Lower leg skin (tissue), 4 donors: ENCODE measurements around the gene ELOVL3. TPM values are rescaled to one million over a fixed set of nuclear protein-coding genes. Genes with fewer than 3 reads are reported as not detected.
"Not testable (repeated sequence)": the region's sequence is repeated elsewhere in the genome, so short reads cannot be mapped to it uniquely, and the experiment has no call there.

Experiments used
- DNase-seq, 2 donors: peaks; one replicate each; pipeline ENCODE4 v3.0.0-alpha.2; 2019; ENCODE audit warnings: low spot score in 2 of 2
- H3K4me3 ChIP-seq: fragments of 200-600 bp; sonication (generic); 2 replicates; pipeline ENCODE4 v1.5.1; 2017; ENCODE audit warnings: mild to moderate bottlenecking, low read depth; ENCODE audit not compliant: poor library complexity, severe bottlenecking
- CTCF ChIP-seq, 3 donors: fragments of 450-650 bp; IDR thresholded peaks; one replicate each; pipeline ENCODE4 v1.5.1; 2016; ENCODE audit warnings: antibody characterized with exemption in 3 of 3, mild to moderate bottlenecking in 3 of 3, moderate library complexity in 2 of 3
- POLR2A ChIP-seq, 2 donors: fragments of 450-650 bp; IDR thresholded peaks; one replicate each; pipeline ENCODE4 v1.6.1; 2016 to 2017; ENCODE audit warnings: antibody characterized with exemption in 2 of 2, mild to moderate bottlenecking in 1 of 2, moderate library complexity in 1 of 2
- WGBS, 2 donors: methylation state at CpG; one replicate each; pipeline ENCODE4 v1.1.5; 2018; 5-methylcytosine and 5-hydroxymethylcytosine counted together
- intact Hi-C: fragments of 100-400 bp; cut with DNase I; formaldehyde crosslinking; loops from one replicate; pipeline ENCODE4 v1.15.0; 2023; ENCODE audit warnings: low total_unique reads
- total RNA-seq, 4 donors: library from RNA; depleted of rRNA; stranded (reverse); fragments of >200 nt; gene quantifications; one replicate each; pipeline ENCODE4 v1.1.0, GENCODE V29; 2016

The ELOVL3 gene
- total RNA-seq = 100 to 1,000 TPM in 1 of 4 donors, 10 to 100 TPM in 1, 1 to 10 TPM in 2; 2.5 to 106 (median 29.8) TPM

- TF ChIP-seq POLR2A (IDR thresholded peaks at IDR 0.05) (no peak), CTCF (IDR thresholded peaks at IDR 0.05) (no peak)
- peak; percentile 92 to 98 for DNase-seq
- 6 to 7% methylated on average over 46 to 47 of the region's 47 CpGs for WGBS, 2 donors
- intact Hi-C loops = no loop called here
- H3K4me3 ChIP-seq = no peak within 1 kb of the TSS
Measured at GRCh38 chr10:102225646-102226541, at the start of gene ELOVL3. ELOVL3 (plus strand) TSS chr10:102226299; CDS start chr10:102226549, 250 bp downstream.

- TF ChIP-seq CTCF (IDR thresholded peaks at IDR 0.05) (no peak), POLR2A (IDR thresholded peaks at IDR 0.05) (no peak)
- no peak overlapping the region for H3K4me3 ChIP-seq
- WGBS, 2 donors = 89 to 90% methylated on average over 2 of the region's 2 CpGs
- DNase-seq = no peak
- intact Hi-C loops = no loop called here
Measured at GRCh38 chr10:102184606-102185005, 41.5 kb upstream of the ELOVL3 start.

- no peak overlapping the region for H3K4me3 ChIP-seq
- DNase-seq = peak in 1 of 2 donors; percentile 31
- no peak for TF ChIP-seq POLR2A (IDR thresholded peaks at IDR 0.05)
- TF ChIP-seq CTCF (IDR thresholded peaks at IDR 0.05) = no peak
- 73 to 84% methylated on average over 2 of the region's 2 CpGs for WGBS, 2 donors
- intact Hi-C loops = no loop called here
Measured at GRCh38 chr10:102185272-102185671, 40.8 kb upstream of the ELOVL3 start.

- WGBS, 2 donors = 61% methylated on average over 15 of the region's 15 CpGs
- intact Hi-C loops = no loop called here
- TF ChIP-seq CTCF (IDR thresholded peaks at IDR 0.05) (no peak), POLR2A (IDR thresholded peaks at IDR 0.05) (no peak)
- H3K4me3 ChIP-seq = no peak overlapping the region
- peak in 1 of 2 donors; percentile 15 for DNase-seq
Measured at GRCh38 chr10:102185811-102186527, 40.1 kb upstream of the ELOVL3 start.

- 83 to 89% methylated on average over 2 of the region's 3 CpGs for WGBS, 2 donors
- intact Hi-C loops = no loop called here
Measured at GRCh38 chr10:102188298-102188940, 37.7 kb upstream of the ELOVL3 start.

GRCh38 chr10:102188941-102189898, 36.9 kb upstream of the ELOVL3 start:
- intact Hi-C loops, H3K4me3 ChIP-seq, DNase-seq: not testable (repeated sequence)
- WGBS, 2 donors = 60 to 68% methylated on average over 7 of the region's 7 CpGs

More at GRCh38 chr10:102188298-102188940, 37.7 kb upstream of the ELOVL3 start:
- TF ChIP-seq POLR2A (IDR thresholded peaks at IDR 0.05) (no peak), CTCF (IDR thresholded peaks at IDR 0.05) (no peak)
- H3K4me3 ChIP-seq = no peak overlapping the region
- DNase-seq = no peak
